Measurements from ENCODE around the gene GPATCH4.

DNA sequence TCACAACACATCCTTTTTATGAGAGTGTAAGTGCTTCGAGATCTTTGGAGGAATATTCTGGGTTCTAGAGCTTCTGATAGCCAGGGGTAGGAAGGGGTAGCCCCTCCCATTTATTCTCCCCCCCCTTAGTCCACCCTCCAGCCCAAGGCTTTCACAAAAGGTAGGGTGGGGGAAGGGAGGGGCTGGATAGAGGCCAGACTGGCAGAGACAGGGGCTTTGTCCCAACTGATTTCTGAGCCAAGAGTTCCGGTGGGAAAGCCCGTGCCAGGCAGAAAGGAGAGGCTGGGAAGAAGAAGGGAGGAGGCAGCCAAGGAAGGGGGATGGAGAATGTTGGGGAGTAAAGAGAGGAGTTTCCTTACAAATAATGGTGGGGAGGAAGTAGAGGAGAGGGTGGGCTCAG, 43.8 kb upstream of the GPATCH4 start:
- no peak for TF ChIP-seq ZNF274 (IDR thresholded peaks at IDR 0.05; ENCODE audit: low read depth, low read length)
- no peak for TF ChIP-seq SUZ12 (IDR thresholded peaks at IDR 0.05; ENCODE audit: extremely low read depth, insufficient read depth, insufficient read length)
- no peak for TF ChIP-seq YY1 (IDR thresholded peaks at IDR 0.05; ENCODE audit: insufficient read depth, insufficient read length)
